PFSK-1 (cell line): ENCODE results near the gene GRK5.
A peak's percentile ranks its signal among the peaks of the same experiment; 100 is the strongest.

Experiments
- FOXP2 ChIP-seq: optimal IDR thresholded peaks from 2 replicates; pipeline ENCODE3; 2011; ENCODE audit warnings: borderline replicate concordance, control low read depth, inconsistent platforms; ENCODE audit not compliant: insufficient read depth; ENCODE audit errors: extremely low read length, extremely low read depth
- SIN3A ChIP-seq: IDR thresholded peaks from 2 replicates; pipeline ENCODE4 v1.6.1; 2012; ENCODE audit warnings: mild to moderate bottlenecking, low read length, moderate library complexity, borderline replicate concordance; ENCODE audit not compliant: insufficient read depth
- TF ChIP-seq, protein P1 (sequence below), 2 experiments: IDR thresholded peaks; 2 replicates each; pipeline versions ENCODE4 v1.6.1 to v1.8.0; 2011 to 2012; ENCODE audit warnings: low read depth in 2 of 2, low read length in 2 of 2, control low read depth in 1 of 2, inconsistent platforms in 1 of 2, mild to moderate bottlenecking in 1 of 2, moderate library complexity in 1 of 2; ENCODE audit not compliant: insufficient read depth in 1 of 2

DNA sequence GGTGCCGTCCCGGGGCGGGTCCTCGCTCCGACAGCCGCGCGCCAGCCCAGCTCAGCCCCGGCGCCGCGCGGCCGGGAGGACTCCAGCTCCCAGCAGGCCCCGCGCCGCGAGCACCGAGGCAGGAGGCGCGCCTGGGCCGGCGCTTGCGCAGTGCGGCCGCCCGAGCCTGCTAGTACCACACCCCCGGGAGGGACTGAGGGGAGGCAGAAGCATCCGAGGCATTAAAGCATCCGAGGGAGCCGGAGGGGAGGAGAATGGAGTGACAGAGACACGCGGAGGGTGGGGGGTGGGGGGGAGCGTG is at the start of gene GRK5:
- TF ChIP-seq SIN3A (no peak; the same call in 1 of the 2 replicates), FOXP2 (peak; percentile 24)
- TF ChIP-seq, protein P1, sequence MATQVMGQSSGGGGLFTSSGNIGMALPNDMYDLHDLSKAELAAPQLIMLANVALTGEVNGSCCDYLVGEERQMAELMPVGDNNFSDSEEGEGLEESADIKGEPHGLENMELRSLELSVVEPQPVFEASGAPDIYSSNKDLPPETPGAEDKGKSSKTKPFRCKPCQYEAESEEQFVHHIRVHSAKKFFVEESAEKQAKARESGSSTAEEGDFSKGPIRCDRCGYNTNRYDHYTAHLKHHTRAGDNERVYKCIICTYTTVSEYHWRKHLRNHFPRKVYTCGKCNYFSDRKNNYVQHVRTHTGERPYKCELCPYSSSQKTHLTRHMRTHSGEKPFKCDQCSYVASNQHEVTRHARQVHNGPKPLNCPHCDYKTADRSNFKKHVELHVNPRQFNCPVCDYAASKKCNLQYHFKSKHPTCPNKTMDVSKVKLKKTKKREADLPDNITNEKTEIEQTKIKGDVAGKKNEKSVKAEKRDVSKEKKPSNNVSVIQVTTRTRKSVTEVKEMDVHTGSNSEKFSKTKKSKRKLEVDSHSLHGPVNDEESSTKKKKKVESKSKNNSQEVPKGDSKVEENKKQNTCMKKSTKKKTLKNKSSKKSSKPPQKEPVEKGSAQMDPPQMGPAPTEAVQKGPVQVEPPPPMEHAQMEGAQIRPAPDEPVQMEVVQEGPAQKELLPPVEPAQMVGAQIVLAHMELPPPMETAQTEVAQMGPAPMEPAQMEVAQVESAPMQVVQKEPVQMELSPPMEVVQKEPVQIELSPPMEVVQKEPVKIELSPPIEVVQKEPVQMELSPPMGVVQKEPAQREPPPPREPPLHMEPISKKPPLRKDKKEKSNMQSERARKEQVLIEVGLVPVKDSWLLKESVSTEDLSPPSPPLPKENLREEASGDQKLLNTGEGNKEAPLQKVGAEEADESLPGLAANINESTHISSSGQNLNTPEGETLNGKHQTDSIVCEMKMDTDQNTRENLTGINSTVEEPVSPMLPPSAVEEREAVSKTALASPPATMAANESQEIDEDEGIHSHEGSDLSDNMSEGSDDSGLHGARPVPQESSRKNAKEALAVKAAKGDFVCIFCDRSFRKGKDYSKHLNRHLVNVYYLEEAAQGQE (IDR thresholded peaks at IDR 0.05; ENCODE audit: insufficient read depth in 1 of 2, low read depth in 2 of 2, low read length in 2 of 2) = no peak
